ENCODE data around the gene ANKRD13B. TPM values are rescaled to one million over a fixed set of nuclear protein-coding genes. Genes with fewer than 3 reads are reported as not detected.

ANKRD13B gene
- total and polyA plus RNA-seq, 2 of the 13 experiments (the other 11 are each of a cell fraction or from before 2014, with no cell fraction given) = 1.7 to 1.8 TPM

- TF ChIP-seq ZHX1 (CRISPR knock-in tag; IDR thresholded peaks at IDR 0.05; ENCODE audit: low read depth) (no peak), NFE2L2 (IDR thresholded peaks at IDR 0.05; ENCODE audit: low read length) (no peak), ZNF704 (CRISPR knock-in tag; IDR thresholded peaks at IDR 0.05; ENCODE audit: borderline replicate concordance) (no peak), SP5 (CRISPR knock-in tag; IDR thresholded peaks at IDR 0.05; ENCODE audit: borderline replicate concordance, low read depth) (peak; percentile 73), ZNF296 (CRISPR knock-in tag; conservative IDR thresholded peaks at IDR 0.05) (no peak), PHF20 (CRISPR knock-in tag; IDR thresholded peaks at IDR 0.05) (peak; percentile 35), NR1H2 (CRISPR knock-in tag; IDR thresholded peaks at IDR 0.05; ENCODE audit: borderline replicate concordance, low read depth) (no peak), KLF12 (CRISPR knock-in tag; IDR thresholded peaks at IDR 0.05; ENCODE audit: borderline replicate concordance) (peak; percentile 74; the same call in 1 of the 2 replicates), IKZF4 (CRISPR knock-in tag; IDR thresholded peaks at IDR 0.05; ENCODE audit: borderline replicate concordance, low read depth, not compliant biosample characterization) (no peak), ZBTB2 (CRISPR knock-in tag; IDR thresholded peaks at IDR 0.05; ENCODE audit: low read depth) (no peak), GMEB1 (CRISPR knock-in tag; IDR thresholded peaks at IDR 0.05; ENCODE audit: borderline replicate concordance) (peak; percentile 56; the same call in 1 of the 2 replicates), ZNF556 (CRISPR knock-in tag; IDR thresholded peaks at IDR 0.05; ENCODE audit: borderline replicate concordance) (no peak), ZNF333 (CRISPR knock-in tag; IDR thresholded peaks at IDR 0.05; ENCODE audit: borderline replicate concordance) (no peak), ATF6 (CRISPR knock-in tag; conservative IDR thresholded peaks at IDR 0.05) (no peak)
These were observed 24.3 kb upstream of the ANKRD13B start, which contains the start of gene TP53I13 (continued) for GRCh38 chr17:29568331-29569244.

Measured in HepG2 (cell line).